Measurements from ENCODE around the gene RIT1.

GRCh38 chr1:155947741-155948140 is 36.6 kb upstream of the RIT1 start:
- TF ChIP-seq ZHX2 (IDR thresholded peaks at IDR 0.05; ENCODE audit: low read depth) (no peak), ZHX2 (CRISPR knock-in tag; IDR thresholded peaks at IDR 0.05; ENCODE audit: borderline replicate concordance) (no peak), ETV5 (CRISPR knock-in tag; IDR thresholded peaks at IDR 0.05; ENCODE audit: borderline replicate concordance) (no peak)
